HCT116 (cell line): Measurements from ENCODE around the gene HMG20A. TPM values are rescaled to one million over a fixed set of nuclear protein-coding genes. Genes with fewer than 3 reads are reported as not detected.

Source experiments
- ATAC-seq: fragments of 200-7000 bp; cut with Tn5 transposase; 2 replicates; pipeline ENCODE4 v1.9.1; 2020; ENCODE audit warnings: mild to moderate bottlenecking, moderate library complexity
- BruUV-seq: library from RNA; stranded (reverse); fragments of 400-500 nt; replicated peaks from 2 replicates; lab custom pipeline; 2021; lab: Mats Ljungman, UMichigan
- CTCF ChIA-PET: fragments of 300-600 bp; sonication (Branson Sonifier 250); formaldehyde crosslinking; loops from one replicate; lab custom pipeline; 2021; ENCODE audit warnings: antibody characterized with exemption; lab: Charles Lee
- POLR2A ChIA-PET: fragments of 300-600, 350-600 bp; sonication (Branson Sonifier 250); formaldehyde crosslinking; loops from one replicate; lab custom pipeline; 2021; ENCODE audit warnings: antibody characterized with exemption; lab: Charles Lee
- RAD21 ChIA-PET, 2 experiments: fragments of 300-600 bp; sonication (Branson Sonifier 250); formaldehyde crosslinking; loops; one replicate each; lab custom pipeline; 2023; ENCODE audit warnings: low total read pairs in 2 of 2; ENCODE audit not compliant: uncharacterized antibody in 2 of 2, unreplicated experiment in 2 of 2, low non-redundant PET in 1 of 2; lab: Charles Lee
- DNase-seq: peaks from one replicate; pipeline ENCODE4 v3.0.0-alpha.2; 2010; ENCODE audit warnings: low read depth, low spot score
- H2AFZ ChIP-seq: fragments of 200-600 bp; shearing (Covaris generic), sonication (generic); 2 replicates; pipeline ENCODE4 v1.6.1; 2017; ENCODE audit warnings: low read depth, mixed run types, mixed read lengths, antibody characterized with exemption, low read length; ENCODE audit not compliant: poor library complexity, severe bottlenecking
- H3K27ac ChIP-seq: 2 replicates; pipeline ENCODE4 v1.5.1; 2012; ENCODE audit warnings: low read depth, low read length
- H3K27me3 ChIP-seq: fragments of 200-600 bp; sonication (generic); 2 replicates; pipeline ENCODE4 v1.6.1; 2016; ENCODE audit warnings: mixed run types, low read length, mixed read lengths; ENCODE audit not compliant: insufficient read depth
- H3K36me3 ChIP-seq, 2 experiments: fragments of 200-500 bp in 1 of 2; fragments of 200-600 bp in 1 of 2; sonication (Bioruptor generic) in 1 of 2; sonication (generic) in 1 of 2; 2 replicates each; pipeline versions ENCODE4 v1.5.1 to v1.6.1; 2014 to 2016; ENCODE audit warnings: low read length in 2 of 2, inconsistent platforms in 1 of 2, mixed read lengths in 1 of 2, mixed run types in 1 of 2; ENCODE audit not compliant: insufficient read depth in 2 of 2, control insufficient read depth in 1 of 2
- H3K4me1 ChIP-seq, 2 experiments: fragments of 200-600 bp in 1 of 2; sonication (generic) in 1 of 2; 2 replicates each; pipeline versions ENCODE4 v1.5.1 to v1.6.1; 2012 to 2017; ENCODE audit warnings: low read length in 2 of 2, inconsistent platforms in 1 of 2, mild to moderate bottlenecking in 1 of 2, mixed read lengths in 1 of 2, mixed run types in 1 of 2, moderate library complexity in 1 of 2; ENCODE audit not compliant: insufficient read depth in 2 of 2, control insufficient read depth in 1 of 2
- H3K4me2 ChIP-seq: fragments of 200-600 bp; sonication (generic); 2 replicates; pipeline ENCODE4 v1.6.1; 2017; ENCODE audit warnings: mixed run types, low read length, mixed read lengths
- H3K4me3 ChIP-seq, 2 experiments: fragments of 200-600 bp in 1 of 2; sonication (generic) in 1 of 2; replicated peaks in 1 of 2; 2 replicates each; pipeline ENCODE4 v1.5.1; 2011 to 2016; ENCODE audit warnings: low read length in 2 of 2, control low read depth in 1 of 2, low read depth in 1 of 2, mild to moderate bottlenecking in 1 of 2, mixed read lengths in 1 of 2, mixed run types in 1 of 2
- H3K79me2 ChIP-seq: fragments of 200-600 bp; sonication (generic); 2 replicates; pipeline ENCODE4 v1.6.1; 2017; ENCODE audit warnings: mild to moderate bottlenecking, mixed run types, low read length, moderate library complexity, mixed read lengths; ENCODE audit not compliant: insufficient read depth
- H3K9ac ChIP-seq: fragments of 200-600 bp; sonication (generic); 2 replicates; pipeline ENCODE4 v1.6.1; 2016; ENCODE audit warnings: low read length, mixed read lengths
- H3K9me2 ChIP-seq: fragments of 200-600 bp; sonication (generic), shearing (Covaris generic); 2 replicates; pipeline ENCODE4 v1.6.1; 2017; ENCODE audit warnings: mixed run types, mild to moderate bottlenecking, moderate library complexity; ENCODE audit not compliant: insufficient read depth
- H3K9me3 ChIP-seq, 2 experiments: fragments of 200-500 bp in 1 of 2; fragments of 200-600 bp in 1 of 2; sonication (Bioruptor generic) in 1 of 2; sonication (generic) in 1 of 2; 2 replicates each; pipeline ENCODE4 v1.6.1; 2014 to 2017; ENCODE audit warnings: low read length in 2 of 2, mixed read lengths in 2 of 2, inconsistent platforms in 1 of 2, low read depth in 1 of 2, mild to moderate bottlenecking in 1 of 2, mixed run types in 1 of 2, moderate library complexity in 1 of 2; ENCODE audit not compliant: control insufficient read depth in 1 of 2, insufficient read depth in 1 of 2
- H4K20me1 ChIP-seq: fragments of 200-600 bp; sonication (generic), shearing (Covaris generic); 2 replicates; pipeline ENCODE4 v1.6.1; 2017; ENCODE audit warnings: mixed run types, mild to moderate bottlenecking, moderate library complexity; ENCODE audit not compliant: insufficient read depth
- ATF3 ChIP-seq: IDR thresholded peaks from 2 replicates; pipeline ENCODE4 v1.6.1; 2012
- CEBPB ChIP-seq: IDR thresholded peaks from 2 replicates; pipeline ENCODE4 v1.6.1; 2012; ENCODE audit warnings: low read depth
- ELF1 ChIP-seq: IDR thresholded peaks from 2 replicates; pipeline ENCODE4 v1.6.1; 2012; ENCODE audit warnings: low read depth, borderline replicate concordance
- EZH2 ChIP-seq: fragments of 200-600 bp; sonication (generic); IDR thresholded peaks from 2 replicates; pipeline ENCODE4 v1.6.1; 2017; ENCODE audit warnings: antibody characterized with exemption, mixed run types
- RAD21 ChIP-seq: IDR thresholded peaks from 2 replicates; pipeline ENCODE4 v1.6.1; 2012; ENCODE audit warnings: low read depth, mild to moderate bottlenecking
- REST ChIP-seq: IDR thresholded peaks from 2 replicates; pipeline ENCODE4 v1.6.1; 2012; ENCODE audit warnings: low read depth
- SIN3A ChIP-seq: IDR thresholded peaks from 2 replicates; pipeline ENCODE4 v1.6.1; 2012; ENCODE audit warnings: low read depth
- intact Hi-C: fragments of 100-400 bp; cut with micrococcal nuclease; formaldehyde crosslinking; loops from 2 replicates; pipeline ENCODE4 v1.10.0; 2022
- total RNA-seq: library from RNA; stranded (reverse); gene quantifications from one replicate; pipeline ENCODE4 v1.2.1, GENCODE V29; 2021; ENCODE audit not compliant: unreplicated experiment
- TF ChIP-seq, protein P1 (sequence below): IDR thresholded peaks from 2 replicates; pipeline ENCODE4 v1.6.1; 2012
- TF ChIP-seq, protein P2 (sequence below): IDR thresholded peaks from 2 replicates; pipeline ENCODE4 v1.6.1; 2011; ENCODE audit warnings: mild to moderate bottlenecking, low read length, moderate library complexity; ENCODE audit not compliant: insufficient replicate concordance; ENCODE audit errors: extremely low read depth

The HMG20A gene
- total RNA-seq, 1 experiment from 2014 or later, result 37.7 TPM

GRCh38 chr15:77476995-77477394 lies 56.3 kb downstream of the HMG20A start:
- Histone ChIP-seq H3K27ac (no peak overlapping the region), H3K4me3 (no peak overlapping the region), H3K9me3 (no peaks in the 10 kb centered on the region), H3K9ac (no peak overlapping the region), H4K20me1 (no peaks in the 10 kb centered on the region), H3K4me1 (no peaks in the 10 kb centered on the region), H2AFZ (no peak overlapping the region), H3K9me2 (no peaks in the 10 kb centered on the region), H3K4me2 (no peak overlapping the region), H3K79me2 (no peaks in the 10 kb centered on the region), H3K36me3 (peaks cover 16 to 37% of the 10 kb centered on the region in 2 experiments; a peak in 3 of 4 replicates), H3K27me3 (no peaks in the 10 kb centered on the region)
- TF ChIP-seq ELF1, result no peak
- TF ChIP-seq, protein P1, sequence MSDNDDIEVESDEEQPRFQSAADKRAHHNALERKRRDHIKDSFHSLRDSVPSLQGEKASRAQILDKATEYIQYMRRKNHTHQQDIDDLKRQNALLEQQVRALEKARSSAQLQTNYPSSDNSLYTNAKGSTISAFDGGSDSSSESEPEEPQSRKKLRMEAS, result no peak
- no peak for TF ChIP-seq ATF3
- no peak for TF ChIP-seq RAD21
- no peak for TF ChIP-seq SIN3A
- TF ChIP-seq, protein P2, sequence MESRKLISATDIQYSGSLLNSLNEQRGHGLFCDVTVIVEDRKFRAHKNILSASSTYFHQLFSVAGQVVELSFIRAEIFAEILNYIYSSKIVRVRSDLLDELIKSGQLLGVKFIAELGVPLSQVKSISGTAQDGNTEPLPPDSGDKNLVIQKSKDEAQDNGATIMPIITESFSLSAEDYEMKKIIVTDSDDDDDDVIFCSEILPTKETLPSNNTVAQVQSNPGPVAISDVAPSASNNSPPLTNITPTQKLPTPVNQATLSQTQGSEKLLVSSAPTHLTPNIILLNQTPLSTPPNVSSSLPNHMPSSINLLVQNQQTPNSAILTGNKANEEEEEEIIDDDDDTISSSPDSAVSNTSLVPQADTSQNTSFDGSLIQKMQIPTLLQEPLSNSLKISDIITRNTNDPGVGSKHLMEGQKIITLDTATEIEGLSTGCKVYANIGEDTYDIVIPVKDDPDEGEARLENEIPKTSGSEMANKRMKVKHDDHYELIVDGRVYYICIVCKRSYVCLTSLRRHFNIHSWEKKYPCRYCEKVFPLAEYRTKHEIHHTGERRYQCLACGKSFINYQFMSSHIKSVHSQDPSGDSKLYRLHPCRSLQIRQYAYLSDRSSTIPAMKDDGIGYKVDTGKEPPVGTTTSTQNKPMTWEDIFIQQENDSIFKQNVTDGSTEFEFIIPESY, result no peak
- no peak for TF ChIP-seq CEBPB
- TF ChIP-seq EZH2, result no peak
- no peak for TF ChIP-seq REST
- ChIA-PET POLR2A (no interaction called here), RAD21 (no interaction called here), CTCF (no interaction called here)
- ATAC-seq, result no peak
- no peak for DNase-seq
- BruUV-seq, result no TSS peak
- intact Hi-C loops, result no loop called here
